CMK (cell line): Measurements from ENCODE around the gene SFRP2.

Experiments used
- DNase-seq: peaks from one replicate; pipeline ENCODE4 v3.0.0-alpha.2; 2010; ENCODE audit warnings: low read depth

The SFRP2 gene

GRCh38 chr4:153771046-153771445, 17.8 kb downstream of the SFRP2 start:
- DNase-seq, result no peak

- no peak for DNase-seq
Observed at GRCh38 chr4:153766758-153767157, 22.1 kb downstream of the SFRP2 start.

GRCh38 chr4:153765894-153766293, 23.0 kb downstream of the SFRP2 start:
- DNase-seq, result no peak

GRCh38 chr4:153764601-153765368, 24.1 kb downstream of the SFRP2 start:
- DNase-seq, result no peak

GRCh38 chr4:153763404-153763803, 25.5 kb downstream of the SFRP2 start:
- no peak for DNase-seq

- DNase-seq, result no peak
Observed at GRCh38 chr4:153759407-153760316, 29.2 kb downstream of the SFRP2 start, which contains the start of gene RNF175. Gene RNF175, minus strand, starts transcription at chr4:153760024. Its CDS starts 162 bp downstream, at chr4:153759862.

GRCh38 chr4:153758688-153759406, 30.0 kb downstream of the SFRP2 start:
- DNase-seq, result no peak

DNA sequence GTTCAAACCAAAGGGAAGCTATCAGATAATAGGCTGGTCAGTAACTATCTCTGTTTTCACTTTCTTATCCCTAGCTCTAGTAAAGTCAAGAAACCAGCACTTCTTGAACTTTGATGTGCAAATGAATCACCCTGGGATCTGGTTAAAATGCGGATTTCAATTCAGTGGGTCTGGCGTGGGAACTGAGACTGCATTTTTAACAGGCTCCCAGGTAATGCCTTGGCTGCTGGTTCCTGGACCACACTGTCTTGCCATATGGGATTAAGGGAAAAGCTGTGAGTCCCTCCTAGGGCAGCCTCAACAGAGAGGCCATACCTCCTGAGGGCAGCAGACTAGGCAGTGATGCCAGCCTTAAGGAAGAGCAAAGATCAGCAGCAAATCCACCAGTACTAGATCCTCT, 30.7 kb downstream of the SFRP2 start:
- DNase-seq, result no peak

GRCh38 chr4:153757407-153757806, 31.5 kb downstream of the SFRP2 start:
- DNase-seq, result no peak

- DNase-seq, result no peak
Observed at GRCh38 chr4:153755186-153755585, 33.7 kb downstream of the SFRP2 start.

GRCh38 chr4:153750197-153750817, 38.6 kb downstream of the SFRP2 start:
- peak; percentile 36 for DNase-seq

DNA sequence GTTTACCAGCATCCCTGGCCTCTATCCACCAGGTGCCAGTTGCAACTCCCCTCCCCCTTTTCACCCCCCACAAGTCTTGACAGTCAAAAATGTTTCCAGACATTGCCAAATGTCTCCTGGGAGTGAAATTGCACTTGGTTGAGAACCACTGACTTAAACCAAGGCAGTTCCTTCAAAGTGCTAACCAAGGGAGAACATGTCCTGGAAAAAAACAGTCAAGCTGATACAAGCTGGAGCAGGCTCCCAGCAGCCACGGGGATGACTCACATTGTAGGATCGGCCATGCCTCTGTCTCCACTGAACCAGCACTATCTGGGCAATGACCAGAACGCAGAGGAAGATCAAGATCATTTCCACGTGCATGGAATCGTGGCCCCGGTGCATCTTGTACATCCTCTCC, 40.5 kb downstream of the SFRP2 start:
- DNase-seq, result no peak

DNA sequence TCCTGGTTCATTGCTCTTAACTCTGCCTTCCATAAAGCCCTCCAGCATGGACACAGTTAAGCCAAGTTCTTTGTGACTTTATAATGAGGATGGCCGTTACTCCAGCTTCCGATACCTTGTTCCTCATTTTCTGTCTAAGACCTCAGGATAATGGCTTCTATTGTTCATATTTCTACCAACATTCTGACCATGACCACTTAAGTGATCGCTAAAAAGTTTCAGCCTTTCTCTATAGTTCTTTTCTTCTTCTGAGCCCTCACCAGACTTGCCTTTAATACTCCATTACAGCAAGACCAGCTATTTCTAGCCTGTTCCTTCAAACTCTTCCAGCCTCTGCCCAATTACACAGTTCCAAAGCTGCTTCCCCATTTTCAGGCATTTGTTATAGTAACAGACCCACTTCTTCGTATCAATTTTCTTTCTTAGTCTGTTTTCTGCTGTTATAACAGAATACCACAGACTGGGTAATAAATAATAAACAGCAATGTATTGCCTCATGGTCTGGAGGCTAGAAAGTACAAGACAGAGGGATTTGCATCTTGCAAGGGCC, 41.4 kb downstream of the SFRP2 start:
- DNase-seq, result no peak

DNA sequence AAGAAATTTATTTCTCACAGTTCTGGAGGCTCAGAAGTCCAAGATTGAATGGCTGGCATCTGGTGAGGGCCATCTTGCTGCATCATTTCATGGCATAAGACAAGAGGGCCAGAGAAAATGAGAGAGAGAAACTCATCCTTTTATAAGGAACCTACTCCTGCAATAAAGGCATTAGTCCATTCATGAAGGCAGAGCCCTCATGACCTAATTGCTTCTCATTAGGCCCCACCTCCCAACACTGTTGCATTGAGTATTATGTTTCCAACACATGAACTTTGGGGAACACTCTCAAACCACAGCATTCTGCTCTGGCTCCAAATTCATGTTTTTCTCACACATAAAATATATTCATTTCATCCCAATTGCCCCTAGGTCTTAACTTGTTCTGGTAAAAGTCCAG, 43.2 kb downstream of the SFRP2 start:
- no peak for DNase-seq

DNA sequence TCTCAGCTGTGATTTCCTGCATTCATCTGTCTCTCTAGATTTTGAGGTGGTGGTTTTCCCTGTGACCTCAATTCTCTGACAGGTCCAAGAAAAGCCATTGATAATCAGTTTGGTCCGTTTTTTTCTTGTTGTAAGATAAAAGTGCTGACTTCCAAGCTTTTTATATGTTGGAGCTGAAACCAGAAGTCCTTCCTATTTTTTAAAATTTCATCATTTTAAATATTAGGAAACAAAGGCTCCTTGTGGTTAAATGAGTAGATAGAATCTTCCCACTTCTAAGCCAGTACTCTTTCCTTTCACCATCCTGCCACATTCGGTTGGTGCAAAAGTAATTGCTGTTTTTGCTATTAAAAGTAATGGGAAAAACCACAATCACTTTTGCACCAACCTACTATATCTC, 47.3 kb downstream of the SFRP2 start:
- no peak for DNase-seq

GRCh38 chr4:153735906-153736461, 52.9 kb downstream of the SFRP2 start:
- DNase-seq, result no peak

GRCh38 chr4:153733751-153734448, 55.0 kb downstream of the SFRP2 start:
- no peak for DNase-seq

- no peak for DNase-seq
Observed at GRCh38 chr4:153731239-153731638, 57.6 kb downstream of the SFRP2 start.
